SK-N-SH (cell line): Measurements from ENCODE around the gene SRRM4. TPM values are rescaled to one million over a fixed set of nuclear protein-coding genes. Genes with fewer than 3 reads are reported as not detected.

Experiments used
- CTCF ChIA-PET: fragments of 300-600, 350-600 bp; formaldehyde crosslinking; extraction: SDS; loops from one replicate; lab custom pipeline; 2021; lab: Yijun Ruan, JAX
- POLR2A ChIA-PET: fragments of 350-600 bp; sonication (Branson Sonifier 250); formaldehyde crosslinking; extraction: SDS; loops from one replicate; lab custom pipeline; 2020; ENCODE audit warnings: antibody characterized with exemption, inconsistent platforms; lab: Yijun Ruan, JAX
- DNase-seq: peaks from one replicate; pipeline ENCODE4 v3.0.0; 2012
- H2AFZ ChIP-seq: fragments of 200-600 bp; sonication (generic); 2 replicates; pipeline ENCODE4 v1.8.1; 2016; ENCODE audit warnings: antibody characterized with exemption, mild to moderate bottlenecking, low read depth
- H3F3A ChIP-seq: fragments of 200-600 bp; sonication (generic); replicated peaks from 2 replicates; pipeline ENCODE3; 2016; ENCODE audit warnings: antibody characterized with exemption, mild to moderate bottlenecking; ENCODE audit not compliant: insufficient read depth
- H3K27ac ChIP-seq, 2 experiments: fragments of 200-500 bp in 1 of 2; fragments of 200-600 bp in 1 of 2; sonication (Bioruptor generic) in 1 of 2; sonication (generic), shearing (Covaris generic) in 1 of 2; 2 replicates each; pipeline versions ENCODE4 v1.5.1 to v1.6.1; 2014 to 2016; ENCODE audit warnings: low read depth in 2 of 2, inconsistent platforms in 1 of 2, low read length in 1 of 2, mild to moderate bottlenecking in 1 of 2, mixed read lengths in 1 of 2
- H3K27me3 ChIP-seq: fragments of 200-600 bp; sonication (generic), shearing (Covaris generic); 2 replicates; pipeline ENCODE4 v1.6.1; 2016; ENCODE audit warnings: mixed run types; ENCODE audit not compliant: insufficient read depth
- H3K36me3 ChIP-seq, 2 experiments: fragments of 200-500 bp in 1 of 2; fragments of 200-600 bp in 1 of 2; sonication (Bioruptor generic) in 1 of 2; sonication (generic) in 1 of 2; replicated peaks in 1 of 2; 2 replicates each; pipeline versions ENCODE3 to v1.5.1; 2014 to 2016; ENCODE audit warnings: low read length in 1 of 2, mild to moderate bottlenecking in 1 of 2; ENCODE audit not compliant: insufficient read depth in 2 of 2, control insufficient read depth in 1 of 2
- H3K4me1 ChIP-seq, 2 experiments: fragments of 200-500 bp in 1 of 2; fragments of 200-600 bp in 1 of 2; sonication (Bioruptor generic) in 1 of 2; sonication (generic), shearing (Covaris generic) in 1 of 2; 2 replicates each; pipeline versions ENCODE4 v1.5.1 to v1.6.1; 2014 to 2016; ENCODE audit warnings: low read depth in 1 of 2, low read length in 1 of 2, mixed run types in 1 of 2; ENCODE audit not compliant: insufficient read depth in 2 of 2, control insufficient read depth in 1 of 2
- H3K4me2 ChIP-seq: fragments of 200-600 bp; sonication (generic), shearing (Covaris generic); 2 replicates; pipeline ENCODE4 v1.6.1; 2017; ENCODE audit warnings: mixed run types
- H3K4me3 ChIP-seq, 2 experiments: fragments of 200-500 bp in 1 of 2; fragments of 200-600 bp in 1 of 2; sonication (Bioruptor generic) in 1 of 2; sonication (generic), shearing (Covaris generic) in 1 of 2; 2 replicates each; pipeline versions ENCODE4 v1.5.1 to v1.8.1; 2014 to 2016; ENCODE audit warnings: low read depth in 2 of 2, inconsistent platforms in 1 of 2, low read length in 1 of 2, mild to moderate bottlenecking in 1 of 2, mixed read lengths in 1 of 2, moderate library complexity in 1 of 2
- H3K79me2 ChIP-seq: fragments of 200-600 bp; sonication (generic); 2 replicates; pipeline ENCODE4 v1.8.1; 2017; ENCODE audit warnings: mild to moderate bottlenecking; ENCODE audit not compliant: insufficient read depth
- H3K9ac ChIP-seq: fragments of 200-600 bp; sonication (generic); 2 replicates; pipeline ENCODE4 v1.6.1; 2017; ENCODE audit warnings: mixed run types
- H3K9me2 ChIP-seq: fragments of 200-600 bp; sonication (generic); 2 replicates; pipeline ENCODE4 v1.6.1; 2017; ENCODE audit warnings: mixed run types
- H3K9me3 ChIP-seq: fragments of 200-600 bp; sonication (generic); 2 replicates; pipeline ENCODE4 v1.6.1; 2017; ENCODE audit warnings: mixed run types, mild to moderate bottlenecking, moderate library complexity
- H4K20me1 ChIP-seq: fragments of 200-600 bp; sonication (generic); 2 replicates; pipeline ENCODE4 v1.6.1; 2017; ENCODE audit warnings: mild to moderate bottlenecking, mixed run types; ENCODE audit not compliant: insufficient read depth
- ELF1 ChIP-seq: IDR thresholded peaks from 2 replicates; pipeline ENCODE4 v1.4.0; 2012
- EP300 ChIP-seq, 2 experiments: IDR thresholded peaks; 2 replicates each; pipeline versions ENCODE4 v1.4.0 to v1.6.1; 2012; ENCODE audit warnings: borderline replicate concordance in 1 of 2, low read depth in 1 of 2, low read length in 1 of 2
- FOXM1 ChIP-seq: IDR thresholded peaks from 2 replicates; pipeline ENCODE4 v1.4.0; 2012; ENCODE audit warnings: low read depth, mild to moderate bottlenecking
- GABPA ChIP-seq: IDR thresholded peaks from 2 replicates; pipeline ENCODE4 v1.4.0; 2012; ENCODE audit warnings: low read depth, mild to moderate bottlenecking
- GATA2 ChIP-seq: sonication (generic); formaldehyde crosslinking; IDR thresholded peaks from 2 replicates; pipeline ENCODE4 v1.5.0; 2020; ENCODE audit warnings: mild to moderate bottlenecking, missing genetic modification reagents
- JUND ChIP-seq: IDR thresholded peaks from 2 replicates; pipeline ENCODE4 v1.4.0; 2012
- MEF2A ChIP-seq: IDR thresholded peaks from 2 replicates; pipeline ENCODE4 v1.4.0; 2012; ENCODE audit warnings: low read depth, borderline replicate concordance
- NRF1 ChIP-seq: IDR thresholded peaks from 2 replicates; pipeline ENCODE4 v1.6.1; 2012; ENCODE audit warnings: low read depth, mild to moderate bottlenecking, low read length
- POLR2AphosphoS5 ChIP-seq: IDR thresholded peaks from 2 replicates; pipeline ENCODE4 v1.6.1; 2012; ENCODE audit warnings: low read depth, low read length
- RCOR1 ChIP-seq: fragments of 150-350 bp; IDR thresholded peaks from 2 replicates; pipeline ENCODE4 v1.6.1; 2017; ENCODE audit warnings: antibody characterized with exemption, low read length
- RFX5 ChIP-seq: IDR thresholded peaks from 2 replicates; pipeline ENCODE4 v1.6.1; 2012; ENCODE audit warnings: mild to moderate bottlenecking, improper control_type of control experiment, low read length
- SIN3A ChIP-seq: IDR thresholded peaks from 2 replicates; pipeline ENCODE4 v1.6.1; 2012; ENCODE audit warnings: low read depth, mild to moderate bottlenecking, low read length, moderate library complexity, borderline replicate concordance
- TAF1 ChIP-seq: IDR thresholded peaks from 2 replicates; pipeline ENCODE4 v1.6.1; 2012; ENCODE audit warnings: low read depth, mild to moderate bottlenecking, low read length, moderate library complexity, borderline replicate concordance
- YY1 ChIP-seq: IDR thresholded peaks from 2 replicates; pipeline ENCODE4 v1.4.0; 2012; ENCODE audit warnings: low read depth, mild to moderate bottlenecking
- WGBS: methylation state at CpG from one replicate; pipeline ENCODE4 v1.1.6; 2017; ENCODE audit warnings: low lambda C conversion rate; 5-methylcytosine and 5-hydroxymethylcytosine counted together
- polyA plus RNA-seq, 3 experiments: library from polyadenylated mRNA; depleted of rRNA; stranded (reverse); fragments of >200 nt; gene quantifications; 2 replicates each; pipeline ENCODE4 v1.2.3, GENCODE V29; 2012
- TF ChIP-seq, protein P1 (sequence below): fragments of 200-600 bp; sonication (generic); IDR thresholded peaks from 2 replicates; pipeline ENCODE4 v1.6.1; 2017; ENCODE audit warnings: antibody characterized with exemption, mild to moderate bottlenecking, moderate library complexity
- TF ChIP-seq, protein P2 (sequence below): IDR thresholded peaks from 2 replicates; pipeline ENCODE4 v1.6.1; 2012; ENCODE audit warnings: mild to moderate bottlenecking, low read depth, low read length, moderate library complexity
- TF ChIP-seq, protein P3 (sequence below): fragments of 150-350 bp; IDR thresholded peaks from 2 replicates; pipeline ENCODE4 v1.6.1; 2017; ENCODE audit warnings: antibody characterized with exemption, low read length, low read depth, borderline replicate concordance
- TF ChIP-seq, protein P4 (sequence below): IDR thresholded peaks from 2 replicates; pipeline ENCODE4 v1.4.0; 2012; ENCODE audit warnings: low read depth

SRRM4 gene
- polyA plus RNA-seq, 1 of the 3 experiments (the other 2 are of a cell fraction) = 0.03 TPM

DNA sequence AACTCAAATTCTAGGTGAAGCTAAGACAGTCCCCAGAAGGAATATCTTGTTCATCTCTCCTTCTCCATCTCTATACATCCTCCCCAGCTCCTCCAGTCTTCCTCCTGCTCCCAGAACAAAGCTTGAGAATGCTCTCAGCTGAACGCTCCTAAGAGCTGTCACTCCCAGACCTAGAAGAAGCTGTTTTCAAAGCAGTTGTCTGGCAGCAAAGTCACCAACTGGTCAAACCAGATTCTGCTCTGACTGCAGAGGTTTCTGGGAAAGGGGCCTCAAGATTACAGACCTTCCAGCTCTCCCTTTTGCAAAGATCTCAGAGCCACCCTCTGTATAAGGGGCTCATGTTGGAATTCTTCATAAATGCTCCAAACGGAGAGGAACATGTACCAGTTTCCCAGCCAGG is 187.8 kb downstream of the SRRM4 start:
- Histone ChIP-seq H3K4me1 (peaks cover 0 to under 1% of the 10 kb centered on the region in 2 experiments; a peak in 1 of 4 replicates), H3K4me2 (no peak overlapping the region), H3K27me3 (no peaks in the 10 kb centered on the region), H3K9me3 (no peaks in the 10 kb centered on the region), H4K20me1 (no peaks in the 10 kb centered on the region), H3K9me2 (no peaks in the 10 kb centered on the region), H2AFZ (no peak overlapping the region), H3K4me3 (no peak overlapping the region), H3K9ac (no peak overlapping the region), H3K27ac (no peak overlapping the region), H3K79me2 (no peaks in the 10 kb centered on the region), H3F3A (no peaks in the 10 kb centered on the region), H3K36me3 (no peaks in the 10 kb centered on the region)
- TF ChIP-seq MEF2A (no peak), EP300 (IDR thresholded peaks at IDR 0.05; ENCODE audit: borderline replicate concordance in 1 of 2, low read depth in 1 of 2, low read length in 1 of 2) (no peak), POLR2AphosphoS5 (no peak), RCOR1 (no peak)
- TF ChIP-seq, protein P1, sequence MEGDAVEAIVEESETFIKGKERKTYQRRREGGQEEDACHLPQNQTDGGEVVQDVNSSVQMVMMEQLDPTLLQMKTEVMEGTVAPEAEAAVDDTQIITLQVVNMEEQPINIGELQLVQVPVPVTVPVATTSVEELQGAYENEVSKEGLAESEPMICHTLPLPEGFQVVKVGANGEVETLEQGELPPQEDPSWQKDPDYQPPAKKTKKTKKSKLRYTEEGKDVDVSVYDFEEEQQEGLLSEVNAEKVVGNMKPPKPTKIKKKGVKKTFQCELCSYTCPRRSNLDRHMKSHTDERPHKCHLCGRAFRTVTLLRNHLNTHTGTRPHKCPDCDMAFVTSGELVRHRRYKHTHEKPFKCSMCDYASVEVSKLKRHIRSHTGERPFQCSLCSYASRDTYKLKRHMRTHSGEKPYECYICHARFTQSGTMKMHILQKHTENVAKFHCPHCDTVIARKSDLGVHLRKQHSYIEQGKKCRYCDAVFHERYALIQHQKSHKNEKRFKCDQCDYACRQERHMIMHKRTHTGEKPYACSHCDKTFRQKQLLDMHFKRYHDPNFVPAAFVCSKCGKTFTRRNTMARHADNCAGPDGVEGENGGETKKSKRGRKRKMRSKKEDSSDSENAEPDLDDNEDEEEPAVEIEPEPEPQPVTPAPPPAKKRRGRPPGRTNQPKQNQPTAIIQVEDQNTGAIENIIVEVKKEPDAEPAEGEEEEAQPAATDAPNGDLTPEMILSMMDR = no peak
- WGBS = 38% methylated on average over 2 of the region's 2 CpGs
- CTCF ChIA-PET = interaction anchor here (1.0 kb wide), 1 partner anchor 8 kb away, joined by 3 read pairs; no protein-coding TSS in a partner anchor
- DNase-seq = no peak
- POLR2A ChIA-PET = no interaction called here

DNA sequence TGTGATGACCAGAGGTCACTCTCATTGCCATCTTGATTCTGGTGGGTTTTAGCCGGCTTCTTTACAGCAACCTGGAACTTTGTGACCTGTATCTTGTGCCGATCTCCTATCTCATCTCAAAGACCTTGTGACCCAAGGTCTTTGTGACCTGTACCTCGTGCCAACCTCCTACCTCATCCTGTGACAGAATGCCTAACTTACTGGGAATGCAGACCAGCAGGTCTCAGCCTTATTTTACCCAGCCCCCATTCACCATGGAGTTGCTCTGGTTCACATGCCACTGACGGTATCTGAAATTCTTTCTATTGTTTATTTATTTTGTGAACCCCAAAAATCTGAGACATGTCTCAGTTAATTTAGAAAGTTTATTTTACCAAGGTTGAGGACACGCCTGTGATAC is 189.9 kb downstream of the SRRM4 start:
- H3K9ac ChIP-seq = no peak overlapping the region
- no peaks in the 10 kb centered on the region for H3K4me1 ChIP-seq
- H3K4me2 ChIP-seq = no peak overlapping the region
- no peaks in the 10 kb centered on the region for H3K79me2 ChIP-seq
- no peaks in the 10 kb centered on the region for H3K9me3 ChIP-seq
- ChIA-PET POLR2A (no interaction called here), CTCF (no interaction called here)
- DNase-seq = no peak
- H3F3A ChIP-seq = no peaks in the 10 kb centered on the region
- no peaks in the 10 kb centered on the region for H3K9me2 ChIP-seq
- H2AFZ ChIP-seq = no peak overlapping the region
- no peaks in the 10 kb centered on the region for H3K36me3 ChIP-seq
- H3K4me3 ChIP-seq = no peak overlapping the region
- no peaks in the 10 kb centered on the region for H4K20me1 ChIP-seq
- no peak overlapping the region for H3K27ac ChIP-seq
- 48% methylated on average over 5 of the region's 5 CpGs for WGBS
- H3K27me3 ChIP-seq = no peaks in the 10 kb centered on the region
- no peak for TF ChIP-seq GATA2
- no peak for TF ChIP-seq NRF1
- TF ChIP-seq YY1 = no peak
- no peak for TF ChIP-seq EP300 (IDR thresholded peaks at IDR 0.05; ENCODE audit: borderline replicate concordance in 1 of 2, low read depth in 1 of 2, low read length in 1 of 2)
- TF ChIP-seq, protein P2, sequence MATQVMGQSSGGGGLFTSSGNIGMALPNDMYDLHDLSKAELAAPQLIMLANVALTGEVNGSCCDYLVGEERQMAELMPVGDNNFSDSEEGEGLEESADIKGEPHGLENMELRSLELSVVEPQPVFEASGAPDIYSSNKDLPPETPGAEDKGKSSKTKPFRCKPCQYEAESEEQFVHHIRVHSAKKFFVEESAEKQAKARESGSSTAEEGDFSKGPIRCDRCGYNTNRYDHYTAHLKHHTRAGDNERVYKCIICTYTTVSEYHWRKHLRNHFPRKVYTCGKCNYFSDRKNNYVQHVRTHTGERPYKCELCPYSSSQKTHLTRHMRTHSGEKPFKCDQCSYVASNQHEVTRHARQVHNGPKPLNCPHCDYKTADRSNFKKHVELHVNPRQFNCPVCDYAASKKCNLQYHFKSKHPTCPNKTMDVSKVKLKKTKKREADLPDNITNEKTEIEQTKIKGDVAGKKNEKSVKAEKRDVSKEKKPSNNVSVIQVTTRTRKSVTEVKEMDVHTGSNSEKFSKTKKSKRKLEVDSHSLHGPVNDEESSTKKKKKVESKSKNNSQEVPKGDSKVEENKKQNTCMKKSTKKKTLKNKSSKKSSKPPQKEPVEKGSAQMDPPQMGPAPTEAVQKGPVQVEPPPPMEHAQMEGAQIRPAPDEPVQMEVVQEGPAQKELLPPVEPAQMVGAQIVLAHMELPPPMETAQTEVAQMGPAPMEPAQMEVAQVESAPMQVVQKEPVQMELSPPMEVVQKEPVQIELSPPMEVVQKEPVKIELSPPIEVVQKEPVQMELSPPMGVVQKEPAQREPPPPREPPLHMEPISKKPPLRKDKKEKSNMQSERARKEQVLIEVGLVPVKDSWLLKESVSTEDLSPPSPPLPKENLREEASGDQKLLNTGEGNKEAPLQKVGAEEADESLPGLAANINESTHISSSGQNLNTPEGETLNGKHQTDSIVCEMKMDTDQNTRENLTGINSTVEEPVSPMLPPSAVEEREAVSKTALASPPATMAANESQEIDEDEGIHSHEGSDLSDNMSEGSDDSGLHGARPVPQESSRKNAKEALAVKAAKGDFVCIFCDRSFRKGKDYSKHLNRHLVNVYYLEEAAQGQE = no peak
- TF ChIP-seq RCOR1 = no peak
- no peak for TF ChIP-seq GABPA
- TF ChIP-seq, protein P3, sequence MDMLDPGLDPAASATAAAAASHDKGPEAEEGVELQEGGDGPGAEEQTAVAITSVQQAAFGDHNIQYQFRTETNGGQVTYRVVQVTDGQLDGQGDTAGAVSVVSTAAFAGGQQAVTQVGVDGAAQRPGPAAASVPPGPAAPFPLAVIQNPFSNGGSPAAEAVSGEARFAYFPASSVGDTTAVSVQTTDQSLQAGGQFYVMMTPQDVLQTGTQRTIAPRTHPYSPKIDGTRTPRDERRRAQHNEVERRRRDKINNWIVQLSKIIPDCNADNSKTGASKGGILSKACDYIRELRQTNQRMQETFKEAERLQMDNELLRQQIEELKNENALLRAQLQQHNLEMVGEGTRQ = no peak
- TF ChIP-seq, protein P4, sequence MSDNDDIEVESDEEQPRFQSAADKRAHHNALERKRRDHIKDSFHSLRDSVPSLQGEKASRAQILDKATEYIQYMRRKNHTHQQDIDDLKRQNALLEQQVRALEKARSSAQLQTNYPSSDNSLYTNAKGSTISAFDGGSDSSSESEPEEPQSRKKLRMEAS = no peak
- no peak for TF ChIP-seq FOXM1
- no peak for TF ChIP-seq POLR2AphosphoS5
- no peak for TF ChIP-seq ELF1
- no peak for TF ChIP-seq JUND
- no peak for TF ChIP-seq SIN3A
- TF ChIP-seq RFX5 = no peak
- no peak for TF ChIP-seq TAF1
- TF ChIP-seq, protein P1 = no peak
